ENCODE results near the gene ISG15.

DNA sequence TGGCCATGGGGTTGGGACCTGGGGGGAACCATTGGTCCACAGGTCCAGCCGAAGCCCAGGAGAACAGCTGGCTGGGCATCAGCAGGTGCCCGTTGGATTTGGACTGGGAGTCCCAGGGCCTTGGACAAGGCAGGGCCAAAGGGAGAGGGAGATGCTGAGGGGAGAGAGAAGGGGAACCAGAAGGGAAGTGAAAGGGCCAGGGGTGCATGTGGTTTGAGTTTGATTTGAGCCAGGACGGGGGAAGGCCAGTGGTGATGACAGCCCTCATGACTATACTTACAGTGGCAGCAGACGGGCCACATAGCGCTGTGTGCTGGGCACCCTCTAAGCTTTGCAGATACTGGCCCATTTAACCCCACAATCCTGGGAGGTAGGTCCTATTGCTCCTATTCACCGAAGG, 25.4 kb downstream of the ISG15 start:
- TF ChIP-seq EZH2phosphoT487 (IDR thresholded peaks at IDR 0.05; ENCODE audit: low read depth, severe bottlenecking, unreplicated experiment) = no peak
- TF ChIP-seq CTCF (IDR thresholded peaks at IDR 0.05; ENCODE audit: poor library complexity) = no peak

Measured in hepatocyte (in vitro differentiated cells).